GM23338 (cell line): ENCODE results near the gene RAPGEF4. TPM values are rescaled to one million over a fixed set of nuclear protein-coding genes. Genes with fewer than 3 reads are reported as not detected.

Experiments
- ATAC-seq: fragments of 200-7000 bp; cut with Tn5 transposase; 3 replicates; pipeline ENCODE4 v1.9.1; 2020
- DNase-seq: peaks from one replicate; pipeline ENCODE4 v3.0.0-alpha.2; 2015; ENCODE audit warnings: low spot score
- H2AFZ ChIP-seq: fragments of 200-600 bp; sonication (generic); 2 replicates; pipeline ENCODE4 v1.8.0; 2016; ENCODE audit warnings: antibody characterized with exemption, mild to moderate bottlenecking, moderate library complexity
- H3F3A ChIP-seq: fragments of 200-600 bp; sonication (generic); replicated peaks from 2 replicates; pipeline ENCODE4 v1.8.0; 2017; ENCODE audit warnings: antibody characterized with exemption, mixed run types, low read depth
- H3K27ac ChIP-seq: fragments of 200-600 bp; sonication (generic); 2 replicates; pipeline ENCODE4 v1.6.1; 2016; ENCODE audit warnings: low read depth
- H3K27me3 ChIP-seq: fragments of 200-600 bp; sonication (generic); 2 replicates; pipeline ENCODE4 v1.8.0; 2016; ENCODE audit warnings: mild to moderate bottlenecking, mixed run types, moderate library complexity; ENCODE audit not compliant: insufficient read depth
- H3K36me3 ChIP-seq: fragments of 200-600 bp; sonication (generic); 2 replicates; pipeline ENCODE4 v1.8.0; 2016; ENCODE audit warnings: mild to moderate bottlenecking; ENCODE audit not compliant: insufficient read depth
- H3K4me1 ChIP-seq: fragments of 200-600 bp; sonication (generic); 2 replicates; pipeline ENCODE4 v1.8.0; 2016; ENCODE audit warnings: mild to moderate bottlenecking, moderate library complexity; ENCODE audit not compliant: insufficient read depth
- H3K4me2 ChIP-seq: fragments of 200-600 bp; sonication (generic); 2 replicates; pipeline ENCODE4 v1.7.1; 2017; ENCODE audit warnings: mixed run types
- H3K4me3 ChIP-seq: fragments of 200-600 bp; sonication (generic); 2 replicates; pipeline ENCODE4 v1.6.1; 2016; ENCODE audit warnings: mixed run types
- H3K79me2 ChIP-seq: fragments of 200-600 bp; sonication (generic); replicated peaks from 2 replicates; pipeline ENCODE4 v1.8.0; 2017; ENCODE audit warnings: mild to moderate bottlenecking; ENCODE audit not compliant: insufficient read depth
- H3K9me2 ChIP-seq: fragments of 200-600 bp; sonication (generic); 2 replicates; pipeline ENCODE4 v1.8.0; 2017; ENCODE audit not compliant: insufficient read depth
- H4K20me1 ChIP-seq: fragments of 200-600 bp; sonication (generic); replicated peaks from 2 replicates; pipeline ENCODE4 v1.8.0; 2017; ENCODE audit warnings: mild to moderate bottlenecking; ENCODE audit not compliant: insufficient read depth
- H3K27ac Mint-ChIP-seq: 2 replicates; pipeline ENCODE4 v1.8.0; 2020; ENCODE audit warnings: inconsistent platforms, mild to moderate bottlenecking, moderate library complexity, mixed read lengths
- H3K27me3 Mint-ChIP-seq: 3 replicates; pipeline ENCODE4 v1.8.0; 2022; ENCODE audit warnings: low read depth, mild to moderate bottlenecking, moderate library complexity, mixed read lengths, inconsistent platforms; ENCODE audit not compliant: insufficient read depth, poor library complexity
- H3K36me3 Mint-ChIP-seq: 3 replicates; pipeline ENCODE4 v1.8.0; 2021; ENCODE audit warnings: low read depth, mild to moderate bottlenecking, inconsistent platforms, moderate library complexity, mixed read lengths
- H3K4me1 Mint-ChIP-seq: 3 replicates; pipeline ENCODE4 v1.8.0; 2020; ENCODE audit warnings: mild to moderate bottlenecking, inconsistent platforms, mixed read lengths
- H3K4me3 Mint-ChIP-seq: 3 replicates; pipeline ENCODE4 v1.8.0; 2021; ENCODE audit warnings: moderate library complexity, mild to moderate bottlenecking, inconsistent platforms, mixed read lengths
- H3K9me3 Mint-ChIP-seq: 3 replicates; pipeline ENCODE4 v1.8.0; 2020; ENCODE audit warnings: moderate library complexity, mild to moderate bottlenecking, inconsistent platforms, mixed read lengths
- CREB1 ChIP-seq: fragments of 250-450 bp; sonication (Bioruptor Pico); IDR thresholded peaks from 2 replicates; pipeline ENCODE4 v1.5.0; 2020; ENCODE audit warnings: low read depth, mild to moderate bottlenecking, moderate library complexity
- CTCF ChIP-seq, 2 experiments: fragments of 200-600 bp in 1 of 2; sonication (generic) in 1 of 2; conservative IDR thresholded peaks; 2 replicates each; pipeline versions ENCODE4 v1.5.1 to v1.6.1; 2016 to 2017; ENCODE audit warnings: antibody characterized with exemption in 2 of 2, low read depth in 2 of 2, mild to moderate bottlenecking in 2 of 2, moderate library complexity in 1 of 2
- EZH2 ChIP-seq: fragments of 200-600 bp; sonication (generic); IDR thresholded peaks from one replicate; pipeline ENCODE4 v1.8.0; 2017; ENCODE audit warnings: antibody characterized with exemption, mild to moderate bottlenecking, low read depth; ENCODE audit not compliant: unreplicated experiment
- EZH2phosphoT487 ChIP-seq: fragments of 200-600 bp; sonication (generic); IDR thresholded peaks from one replicate; pipeline ENCODE4 v1.8.1; 2018; ENCODE audit warnings: antibody characterized with exemption; ENCODE audit not compliant: unreplicated experiment
- STAT1 ChIP-seq: IDR thresholded peaks from one replicate; pipeline ENCODE4 v1.6.1; 2016; ENCODE audit warnings: antibody characterized with exemption; ENCODE audit not compliant: unreplicated experiment
- ZNF114 ChIP-seq: fragments of 250-450 bp; sonication (Bioruptor Pico); IDR thresholded peaks from 2 replicates; pipeline ENCODE4 v1.5.0; 2020; ENCODE audit warnings: mild to moderate bottlenecking, moderate library complexity
- ZNF462 ChIP-seq: fragments of 250-450 bp; sonication (Bioruptor Pico); IDR thresholded peaks from 2 replicates; pipeline ENCODE4 v1.5.0; 2020; ENCODE audit warnings: mild to moderate bottlenecking, moderate library complexity
- polyA plus RNA-seq: library from polyadenylated mRNA; unstranded; fragments of >200 nt; fragmentation: Nextera tagmentation; extraction: Ambion mirVana; gene quantifications from 2 replicates; pipeline ENCODE4 v1.2.1, GENCODE V29; 2016
- total RNA-seq: library from RNA; depleted of rRNA; stranded (reverse); fragments of >200 nt; shearing (Covaris generic); gene quantifications from 2 replicates; pipeline ENCODE4 v1.2.3, GENCODE V29; 2014

Gene RAPGEF4
- total and polyA plus RNA-seq, 2 experiments from 2014 or later: 1.7 to 4.7 TPM

- no peak for ATAC-seq
- peaks cover 2% of the 10 kb centered on the region; the same call in 1 of the 3 replicates for H3K36me3 Mint-ChIP-seq
- Histone ChIP-seq H3K4me3 (no peak overlapping the region), H3F3A (no peaks in the 10 kb centered on the region), H3K9me2 (no peaks in the 10 kb centered on the region), H2AFZ (no peak overlapping the region), H3K4me1 (no peaks in the 10 kb centered on the region), H3K79me2 (no peaks in the 10 kb centered on the region), H3K27ac (no peak overlapping the region), H4K20me1 (no peaks in the 10 kb centered on the region), H3K36me3 (no peaks in the 10 kb centered on the region), H3K4me2 (no peak overlapping the region), H3K27me3 (no peaks in the 10 kb centered on the region)
- H3K4me3 Mint-ChIP-seq: no peak overlapping the region
- no peaks in the 10 kb centered on the region for H3K27me3 Mint-ChIP-seq
- DNase-seq: no peak
- H3K9me3 Mint-ChIP-seq: peaks cover 12% of the 10 kb centered on the region; the same call in 2 of the 3 replicates
- H3K27ac Mint-ChIP-seq: no peak overlapping the region
- H3K4me1 Mint-ChIP-seq: no peaks in the 10 kb centered on the region
- no peak for TF ChIP-seq EZH2phosphoT487
- TF ChIP-seq EZH2: no peak
- TF ChIP-seq STAT1: no peak
- no peak for TF ChIP-seq ZNF114 (CRISPR knock-in tag)
- TF ChIP-seq CREB1 (CRISPR knock-in tag): no peak
Observed at GRCh38 chr2:172709566-172710291, 25.9 kb upstream of the RAPGEF4 start.

- Histone ChIP-seq H3K4me2 (no peak overlapping the region), H3K27ac (no peak overlapping the region), H3F3A (no peaks in the 10 kb centered on the region), H3K4me3 (no peak overlapping the region), H3K27me3 (no peaks in the 10 kb centered on the region), H4K20me1 (no peaks in the 10 kb centered on the region), H2AFZ (no peak overlapping the region), H3K4me1 (no peaks in the 10 kb centered on the region), H3K9me2 (no peaks in the 10 kb centered on the region), H3K79me2 (no peaks in the 10 kb centered on the region), H3K36me3 (no peaks in the 10 kb centered on the region)
- Mint-ChIP-seq H3K9me3 (peaks cover 12% of the 10 kb centered on the region; the same call in 2 of the 3 replicates), H3K4me3 (no peak overlapping the region), H3K27me3 (no peaks in the 10 kb centered on the region), H3K36me3 (peaks cover 2% of the 10 kb centered on the region; the same call in 1 of the 3 replicates), H3K27ac (no peak overlapping the region), H3K4me1 (no peaks in the 10 kb centered on the region)
- peak; percentile 78 to 87 for TF ChIP-seq CTCF (conservative IDR thresholded peaks at IDR 0.05; ENCODE audit: low read depth in 2 of 2)
- TF ChIP-seq ZNF462: no peak
- ATAC-seq (peak; percentile 82), DNase-seq (peak; percentile 62)
Observed at GRCh38 chr2:172710584-172711047, 25.0 kb upstream of the RAPGEF4 start.
